ENCODE data around the gene AVEN.

Gene AVEN

DNA sequence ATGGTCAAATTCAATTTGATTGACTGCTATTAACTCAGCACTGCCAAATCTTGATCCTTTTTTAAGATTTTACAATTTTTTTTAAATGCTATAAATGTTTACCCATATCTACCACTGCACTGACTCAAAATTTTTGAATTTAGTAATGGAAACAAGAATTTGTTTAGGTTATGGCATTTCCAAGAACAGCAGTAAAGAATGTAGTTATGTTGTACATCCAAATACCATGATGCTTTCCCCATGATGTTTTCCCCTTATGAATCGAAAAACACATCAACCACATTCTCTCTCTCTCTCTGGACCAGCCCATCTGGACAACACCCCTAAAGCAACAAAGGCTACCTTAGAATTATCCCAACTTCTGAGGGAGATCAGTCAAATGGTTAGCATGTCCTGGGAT, 56.5 kb downstream of the AVEN start:
- H3K4me2 ChIP-seq (ENCODE audit: low read length): no peak overlapping the region
- no peaks in the 10 kb centered on the region for H3K9me2 ChIP-seq (replicated peaks; ENCODE audit: control insufficient read depth, low read length)
- H3K4me3 ChIP-seq (ENCODE audit: low read length): no peak overlapping the region
- H3K27me3 ChIP-seq (ENCODE audit: control insufficient read depth, low read length): no peaks in the 10 kb centered on the region
- H3K36me3 ChIP-seq (ENCODE audit: control insufficient read depth, low read length): no peaks in the 10 kb centered on the region
- no peak overlapping the region for H3K27ac ChIP-seq (ENCODE audit: low read depth, low read length)
- no peaks in the 10 kb centered on the region for H3K4me1 ChIP-seq (ENCODE audit: control insufficient read depth, low read length)
- no peaks in the 10 kb centered on the region for H4K20me1 ChIP-seq (ENCODE audit: control insufficient read depth, insufficient read depth, low read depth, low read length)
- no peaks in the 10 kb centered on the region for H3K79me2 ChIP-seq (ENCODE audit: control insufficient read depth, low read length)
- no peak for TF ChIP-seq EZH2phosphoT487 (IDR thresholded peaks at IDR 0.05; ENCODE audit: borderline replicate concordance, low read length)
- TF ChIP-seq, protein P1, sequence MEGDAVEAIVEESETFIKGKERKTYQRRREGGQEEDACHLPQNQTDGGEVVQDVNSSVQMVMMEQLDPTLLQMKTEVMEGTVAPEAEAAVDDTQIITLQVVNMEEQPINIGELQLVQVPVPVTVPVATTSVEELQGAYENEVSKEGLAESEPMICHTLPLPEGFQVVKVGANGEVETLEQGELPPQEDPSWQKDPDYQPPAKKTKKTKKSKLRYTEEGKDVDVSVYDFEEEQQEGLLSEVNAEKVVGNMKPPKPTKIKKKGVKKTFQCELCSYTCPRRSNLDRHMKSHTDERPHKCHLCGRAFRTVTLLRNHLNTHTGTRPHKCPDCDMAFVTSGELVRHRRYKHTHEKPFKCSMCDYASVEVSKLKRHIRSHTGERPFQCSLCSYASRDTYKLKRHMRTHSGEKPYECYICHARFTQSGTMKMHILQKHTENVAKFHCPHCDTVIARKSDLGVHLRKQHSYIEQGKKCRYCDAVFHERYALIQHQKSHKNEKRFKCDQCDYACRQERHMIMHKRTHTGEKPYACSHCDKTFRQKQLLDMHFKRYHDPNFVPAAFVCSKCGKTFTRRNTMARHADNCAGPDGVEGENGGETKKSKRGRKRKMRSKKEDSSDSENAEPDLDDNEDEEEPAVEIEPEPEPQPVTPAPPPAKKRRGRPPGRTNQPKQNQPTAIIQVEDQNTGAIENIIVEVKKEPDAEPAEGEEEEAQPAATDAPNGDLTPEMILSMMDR (IDR thresholded peaks at IDR 0.05; ENCODE audit: low read depth, low read length, poor library complexity, severe bottlenecking): no peak
- no peaks in the 10 kb centered on the region for H3F3A ChIP-seq (ENCODE audit: control insufficient read depth, insufficient read depth)
- no peaks in the 10 kb centered on the region for H3K9me3 ChIP-seq (ENCODE audit: control insufficient read depth, insufficient read depth, low read length)

DNA sequence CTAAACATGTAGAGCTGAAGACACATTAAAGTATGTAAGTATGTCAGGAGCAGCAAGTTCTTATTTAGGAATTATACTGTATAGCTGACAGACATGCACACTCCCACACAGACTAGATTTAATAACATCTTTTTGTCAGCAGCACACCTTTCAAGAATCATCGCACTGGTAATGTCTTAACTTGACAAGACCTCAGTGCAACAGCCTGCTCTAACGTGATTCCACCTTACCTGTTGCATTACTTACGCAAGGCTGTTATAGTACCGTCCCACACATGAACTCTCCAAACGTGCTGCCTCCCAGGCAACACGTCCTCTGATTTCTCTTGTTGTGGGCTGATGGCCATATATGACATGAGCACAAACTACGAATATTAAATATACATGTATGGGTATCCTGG, 58.8 kb downstream of the AVEN start:
- Histone ChIP-seq H3K79me2 (ENCODE audit: control insufficient read depth, low read length) (no peaks in the 10 kb centered on the region), H3K4me2 (ENCODE audit: low read length) (no peak overlapping the region), H3K9me3 (ENCODE audit: control insufficient read depth, insufficient read depth, low read length) (no peaks in the 10 kb centered on the region), H4K20me1 (ENCODE audit: control insufficient read depth, insufficient read depth, low read depth, low read length) (no peaks in the 10 kb centered on the region), H3K4me1 (ENCODE audit: control insufficient read depth, low read length) (no peaks in the 10 kb centered on the region), H3K27me3 (ENCODE audit: control insufficient read depth, low read length) (no peaks in the 10 kb centered on the region), H3F3A (ENCODE audit: control insufficient read depth, insufficient read depth) (no peaks in the 10 kb centered on the region), H3K9me2 (replicated peaks; ENCODE audit: control insufficient read depth, low read length) (no peaks in the 10 kb centered on the region), H3K4me3 (ENCODE audit: low read length) (no peak overlapping the region), H3K36me3 (ENCODE audit: control insufficient read depth, low read length) (no peaks in the 10 kb centered on the region), H3K27ac (ENCODE audit: low read depth, low read length) (no peak overlapping the region)
- no peak for TF ChIP-seq EZH2phosphoT487 (IDR thresholded peaks at IDR 0.05; ENCODE audit: borderline replicate concordance, low read length)
- TF ChIP-seq, protein P1 (IDR thresholded peaks at IDR 0.05; ENCODE audit: low read depth, low read length, poor library complexity, severe bottlenecking): no peak

DNA sequence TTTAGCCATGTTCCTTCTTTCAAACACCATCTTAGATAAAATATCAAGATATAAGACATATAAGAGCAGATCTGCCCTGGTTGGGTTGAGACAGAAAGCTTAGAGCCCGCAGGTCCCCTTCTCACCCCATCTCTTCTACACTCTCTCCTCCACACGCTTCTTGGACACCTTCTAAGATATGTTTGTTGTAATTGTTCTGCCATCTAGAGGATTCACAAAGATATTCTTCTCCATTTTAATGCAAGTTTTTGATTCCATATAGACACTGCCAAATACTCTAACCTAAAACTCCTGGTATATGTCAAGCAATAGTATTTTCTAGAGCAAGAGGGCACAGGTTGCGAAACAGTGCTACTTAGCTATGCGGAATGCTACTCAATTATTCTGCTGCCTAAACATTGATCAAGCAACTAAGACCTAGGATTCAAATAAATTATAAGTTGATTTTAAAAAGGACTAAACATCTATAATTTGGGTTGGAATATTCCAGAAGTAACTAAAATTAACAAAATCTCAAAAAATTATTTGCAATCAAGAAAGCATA, 63.9 kb downstream of the AVEN start:
- Histone ChIP-seq H3K27ac (ENCODE audit: low read depth, low read length) (no peak overlapping the region), H3F3A (ENCODE audit: control insufficient read depth, insufficient read depth) (no peaks in the 10 kb centered on the region), H3K4me3 (ENCODE audit: low read length) (no peak overlapping the region), H3K9me2 (replicated peaks; ENCODE audit: control insufficient read depth, low read length) (no peaks in the 10 kb centered on the region), H4K20me1 (ENCODE audit: control insufficient read depth, insufficient read depth, low read depth, low read length) (no peaks in the 10 kb centered on the region), H3K36me3 (ENCODE audit: control insufficient read depth, low read length) (no peaks in the 10 kb centered on the region), H3K4me1 (ENCODE audit: control insufficient read depth, low read length) (no peaks in the 10 kb centered on the region), H3K4me2 (ENCODE audit: low read length) (no peak overlapping the region), H3K9me3 (ENCODE audit: control insufficient read depth, insufficient read depth, low read length) (no peaks in the 10 kb centered on the region), H3K79me2 (ENCODE audit: control insufficient read depth, low read length) (no peaks in the 10 kb centered on the region), H3K27me3 (ENCODE audit: control insufficient read depth, low read length) (no peaks in the 10 kb centered on the region)
- no peak for TF ChIP-seq EZH2phosphoT487 (IDR thresholded peaks at IDR 0.05; ENCODE audit: borderline replicate concordance, low read length)
- TF ChIP-seq, protein P1 (IDR thresholded peaks at IDR 0.05; ENCODE audit: low read depth, low read length, poor library complexity, severe bottlenecking): no peak
